ENCODE results near the gene KDM1B.
"Not testable (repeated sequence)": the region's sequence is repeated elsewhere in the genome, so short reads cannot be mapped to it uniquely, and the experiment has no call there.

The KDM1B gene

GRCh38 chr6:18151801-18152200, 3.4 kb upstream of the KDM1B start:
- peak; percentile 31 for DNase-seq (ENCODE audit: low spot score)

GRCh38 chr6:18153311-18153703, 1.9 kb upstream of the KDM1B start:
- no peak for DNase-seq (ENCODE audit: low spot score)

GRCh38 chr6:18154507-18155149, 594 bp upstream of the KDM1B start, which contains the start of gene TPMT:
Gene TPMT, minus strand, starts transcription at chr6:18155077. Its CDS starts 5,950 bp downstream, at chr6:18149127.
- no peak for DNase-seq (ENCODE audit: low spot score)

- peak; percentile 28 for DNase-seq (ENCODE audit: low spot score)
These were observed 721 bp downstream of the KDM1B start for GRCh38 chr6:18155864-18156421.

GRCh38 chr6:18160911-18161310, 5.7 kb downstream of the KDM1B start:
- no peak for DNase-seq (ENCODE audit: low spot score)

- no peak for DNase-seq (ENCODE audit: low spot score)
These were observed 6.2 kb downstream of the KDM1B start for GRCh38 chr6:18161431-18161830.

GRCh38 chr6:18162401-18162800, 7.2 kb downstream of the KDM1B start:
- DNase-seq (ENCODE audit: low spot score) = no peak

- no peak for DNase-seq (ENCODE audit: low spot score)
These were observed 10.5 kb downstream of the KDM1B start for GRCh38 chr6:18165751-18166150.

- DNase-seq (ENCODE audit: low spot score) = no peak
These were observed 11.3 kb downstream of the KDM1B start for GRCh38 chr6:18166312-18167036.

- no peak for DNase-seq (ENCODE audit: low spot score)
These were observed 13.0 kb downstream of the KDM1B start for GRCh38 chr6:18168264-18168663.

- DNase-seq (ENCODE audit: low spot score) = no peak
These were observed 16.6 kb downstream of the KDM1B start for GRCh38 chr6:18171871-18172270.

- not testable (repeated sequence) for DNase-seq (ENCODE audit: low spot score)
These were observed 21.0 kb downstream of the KDM1B start for GRCh38 chr6:18176198-18176597.

GRCh38 chr6:18177286-18177965, 22.2 kb downstream of the KDM1B start:
- no peak for DNase-seq (ENCODE audit: low spot score)

- no peak for DNase-seq (ENCODE audit: low spot score)
These were observed 23.9 kb downstream of the KDM1B start for GRCh38 chr6:18178960-18179615.

GRCh38 chr6:18179770-18180356, 24.6 kb downstream of the KDM1B start:
- no peak for DNase-seq (ENCODE audit: low spot score)

- DNase-seq (ENCODE audit: low spot score) = no peak
These were observed 27.3 kb downstream of the KDM1B start for GRCh38 chr6:18182568-18182967.

GRCh38 chr6:18183766-18184165, 28.5 kb downstream of the KDM1B start:
- no peak for DNase-seq (ENCODE audit: low spot score)

GRCh38 chr6:18185624-18186023, 30.4 kb downstream of the KDM1B start:
- no peak for DNase-seq (ENCODE audit: low spot score)

GRCh38 chr6:18186033-18186432, 30.8 kb downstream of the KDM1B start:
- DNase-seq (ENCODE audit: low spot score) = no peak

- DNase-seq (ENCODE audit: low spot score) = no peak
These were observed 31.5 kb downstream of the KDM1B start for GRCh38 chr6:18186540-18187250.

- DNase-seq (ENCODE audit: low spot score) = no peak
These were observed 32.5 kb downstream of the KDM1B start for GRCh38 chr6:18187701-18188100.
